Stimulated activated CD4-positive, alpha-beta T cell treated with anti-CD3 and anti-CD28 coated beads, Interleukin-2, amount 100 ng/mL, for 24 hours (primary cell): ENCODE measurements around the gene LTBP3.

Source experiments
- DNase-seq, 2 donors: peaks; one replicate each; pipeline ENCODE4 v3.0.0-alpha.2; 2020

Gene LTBP3

DNA sequence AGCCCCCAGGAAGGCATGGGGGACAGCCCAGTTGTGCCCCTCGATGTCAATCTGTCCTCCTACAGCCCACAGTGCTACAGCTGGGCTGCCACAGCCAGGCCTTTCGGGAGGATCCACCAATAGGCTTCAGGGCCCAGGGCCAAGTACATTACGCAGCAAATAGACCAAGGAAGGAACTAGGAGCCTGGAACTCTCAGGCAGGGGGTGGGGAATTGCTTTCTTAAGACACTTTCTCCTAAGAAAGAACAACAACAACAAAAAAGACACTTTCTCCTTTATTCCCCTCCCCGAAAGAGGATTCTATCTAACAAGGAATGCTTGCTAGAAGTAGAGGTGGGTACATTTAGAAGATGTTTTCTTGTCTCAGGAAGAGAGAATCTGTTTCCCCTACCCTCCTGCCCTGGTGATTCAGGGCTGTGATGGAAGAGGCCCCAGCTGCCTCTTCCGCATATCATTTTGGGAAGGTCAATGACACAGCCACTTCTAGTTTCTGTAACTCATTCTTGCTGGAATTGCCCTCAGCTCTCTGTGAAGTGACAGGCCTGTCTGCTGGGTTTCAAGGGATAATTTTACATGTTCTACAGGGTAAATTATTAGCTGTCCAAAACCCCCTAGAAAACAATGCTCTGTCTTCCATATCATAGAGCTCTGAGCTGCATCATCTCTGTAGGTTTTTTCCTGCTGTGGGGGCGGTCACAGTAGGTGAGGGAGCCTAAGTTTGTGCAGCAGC, 65.4 kb downstream of the LTBP3 start:
- DNase-seq, result peak in 1 of 2 donors; percentile 41

DNA sequence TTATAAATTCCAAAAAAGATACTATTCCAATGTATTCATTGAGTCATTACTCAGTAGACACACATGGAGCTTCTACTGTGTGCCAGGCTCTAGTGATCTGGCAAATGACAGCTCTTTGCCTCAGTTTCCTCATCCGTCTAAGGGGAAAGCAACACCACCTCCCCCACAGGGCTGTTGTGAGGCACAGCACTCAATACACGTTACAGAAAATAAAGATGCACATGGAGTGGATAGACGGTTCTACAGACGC, 65.8 kb downstream of the LTBP3 start:
- DNase-seq, result no peak

DNA sequence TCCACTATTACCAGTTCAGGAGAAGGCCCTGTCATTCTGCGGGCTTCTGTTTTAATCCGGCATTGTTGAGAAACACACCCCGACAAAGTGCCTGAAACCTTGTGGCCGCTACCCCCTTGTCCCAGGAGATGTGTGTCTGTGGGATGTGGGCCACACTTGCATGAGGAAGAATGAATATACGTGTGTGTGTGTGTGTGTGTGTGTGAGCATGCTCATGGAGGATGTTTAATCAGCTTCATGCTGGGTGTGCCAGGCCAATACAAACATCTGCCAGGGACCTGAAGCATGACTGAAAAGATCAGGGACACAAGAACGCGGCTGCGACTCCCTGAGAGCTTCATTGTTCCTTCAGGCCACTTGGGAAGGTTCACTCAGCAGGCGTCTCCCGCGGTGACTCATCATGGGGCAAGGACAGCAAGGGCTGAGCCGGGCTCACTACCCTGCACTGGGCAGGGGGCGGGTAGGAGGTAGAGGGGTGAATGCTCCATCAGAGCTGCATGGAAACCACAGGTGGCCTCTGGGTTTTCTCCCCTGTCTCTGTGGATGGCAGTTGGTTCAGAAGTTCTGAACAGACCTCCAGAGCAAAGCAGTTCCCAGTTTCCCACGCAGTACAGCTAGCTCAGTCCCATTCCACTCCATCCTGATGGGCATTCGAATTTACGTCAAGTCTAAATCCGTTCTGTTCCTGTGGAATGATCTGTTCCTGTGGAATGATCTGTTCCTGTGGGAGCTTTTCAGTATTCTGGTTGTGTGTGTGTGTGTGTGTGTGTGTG, 66.4 kb downstream of the LTBP3 start:
- DNase-seq, result no peak

DNA sequence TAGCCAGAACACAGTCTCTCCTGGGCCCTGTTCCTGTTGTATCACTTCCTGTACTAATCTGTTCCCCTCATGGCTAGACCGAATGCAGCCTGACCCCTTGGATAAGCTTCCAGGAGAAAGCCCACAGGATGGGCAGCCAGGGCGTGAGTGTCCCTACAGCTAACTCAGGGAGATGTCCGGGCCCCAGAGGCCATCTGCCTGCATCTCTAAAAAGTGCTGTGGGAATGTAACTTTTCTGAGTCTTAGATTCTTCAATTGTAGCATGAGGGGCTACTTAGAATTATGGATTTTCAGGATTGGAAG, 67.0 kb downstream of the LTBP3 start:
- no peak for DNase-seq

DNA sequence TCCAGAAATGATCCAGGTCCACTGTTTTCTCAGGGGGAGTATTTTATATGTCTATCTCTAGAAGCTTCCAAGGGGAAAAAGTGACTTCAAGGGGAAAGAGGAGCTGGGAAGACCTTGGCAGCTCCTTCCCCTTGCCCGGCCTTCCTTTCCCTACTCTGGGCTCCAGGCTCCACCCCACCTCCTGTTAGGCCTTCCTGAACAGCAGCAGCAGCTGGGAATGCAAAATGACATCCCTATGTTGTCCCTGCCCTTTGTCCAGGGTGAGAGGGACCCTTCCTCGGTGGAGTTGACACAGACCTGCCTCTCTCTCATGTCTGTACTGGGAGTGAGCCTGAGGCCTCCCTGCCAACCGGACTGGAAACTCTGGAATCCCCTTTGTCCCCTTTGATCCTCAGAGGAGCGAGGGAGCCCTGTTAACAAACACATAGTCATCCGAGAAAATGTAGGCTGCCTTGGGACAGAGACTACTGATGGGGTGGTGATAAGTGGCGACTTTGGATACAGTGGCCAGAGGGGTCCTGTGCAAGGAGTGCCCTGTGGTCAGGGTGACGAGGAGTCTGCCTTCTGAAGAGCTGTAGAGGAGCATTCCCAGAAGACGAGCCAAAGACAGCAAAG, 68.3 kb downstream of the LTBP3 start:
- DNase-seq, result no peak

DNA sequence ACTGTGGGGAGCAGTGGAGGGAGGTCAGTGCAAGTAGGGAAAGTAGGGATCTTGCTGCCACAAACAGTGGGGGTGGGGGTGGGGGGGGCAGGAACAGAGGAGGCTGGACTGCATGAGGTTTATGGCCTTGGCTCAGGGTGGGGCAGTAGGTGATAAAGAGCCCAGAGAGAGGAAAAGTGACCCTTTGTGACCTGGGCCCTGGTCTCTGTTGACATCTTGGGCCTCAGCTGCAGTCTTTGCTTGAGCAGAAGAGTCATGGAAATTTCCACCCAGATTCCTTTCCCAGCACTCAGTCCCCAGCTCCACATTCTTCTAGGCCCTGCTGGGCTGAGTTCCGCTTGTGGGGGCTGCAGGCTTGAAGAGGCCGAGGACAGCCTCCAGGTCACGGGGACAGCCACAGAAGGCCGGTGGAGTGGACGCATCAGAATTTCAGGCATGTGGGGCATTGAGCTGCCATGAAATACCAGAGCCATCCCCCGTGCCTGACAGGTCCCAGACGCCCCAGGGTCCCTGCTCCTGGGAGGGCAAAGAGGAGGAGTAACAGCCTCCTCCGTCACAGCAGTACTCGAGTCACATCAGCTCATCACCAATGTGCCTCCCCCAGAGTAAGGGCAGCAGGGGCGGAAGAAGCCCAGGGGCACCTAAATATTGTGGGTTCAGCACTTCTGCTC, 69.0 kb downstream of the LTBP3 start:
- DNase-seq, result no peak
